PC-3 (cell line): ENCODE data around the gene ZBTB43.

Experiments used
- EZH2 ChIP-seq: fragments of 300-600 bp; sonication (generic); IDR thresholded peaks from one replicate; pipeline ENCODE4 v1.6.1; 2017; ENCODE audit warnings: antibody characterized with exemption, mild to moderate bottlenecking, low read length; ENCODE audit not compliant: unreplicated experiment
- TF ChIP-seq, protein P1 (sequence below): fragments of 300-600 bp; sonication (generic); conservative IDR thresholded peaks from 2 replicates; pipeline ENCODE4 v1.5.1; 2017; ENCODE audit warnings: antibody characterized with exemption, low read depth, mild to moderate bottlenecking, low read length

- TF ChIP-seq, protein P1, sequence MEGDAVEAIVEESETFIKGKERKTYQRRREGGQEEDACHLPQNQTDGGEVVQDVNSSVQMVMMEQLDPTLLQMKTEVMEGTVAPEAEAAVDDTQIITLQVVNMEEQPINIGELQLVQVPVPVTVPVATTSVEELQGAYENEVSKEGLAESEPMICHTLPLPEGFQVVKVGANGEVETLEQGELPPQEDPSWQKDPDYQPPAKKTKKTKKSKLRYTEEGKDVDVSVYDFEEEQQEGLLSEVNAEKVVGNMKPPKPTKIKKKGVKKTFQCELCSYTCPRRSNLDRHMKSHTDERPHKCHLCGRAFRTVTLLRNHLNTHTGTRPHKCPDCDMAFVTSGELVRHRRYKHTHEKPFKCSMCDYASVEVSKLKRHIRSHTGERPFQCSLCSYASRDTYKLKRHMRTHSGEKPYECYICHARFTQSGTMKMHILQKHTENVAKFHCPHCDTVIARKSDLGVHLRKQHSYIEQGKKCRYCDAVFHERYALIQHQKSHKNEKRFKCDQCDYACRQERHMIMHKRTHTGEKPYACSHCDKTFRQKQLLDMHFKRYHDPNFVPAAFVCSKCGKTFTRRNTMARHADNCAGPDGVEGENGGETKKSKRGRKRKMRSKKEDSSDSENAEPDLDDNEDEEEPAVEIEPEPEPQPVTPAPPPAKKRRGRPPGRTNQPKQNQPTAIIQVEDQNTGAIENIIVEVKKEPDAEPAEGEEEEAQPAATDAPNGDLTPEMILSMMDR: no peak
- TF ChIP-seq EZH2: no peak
Observed at GRCh38 chr9:126788634-126789349, 16.0 kb upstream of the ZBTB43 start.
